CD4-positive, alpha-beta memory T cell (primary cell): ENCODE data around the gene CCDC116. TPM values are rescaled to one million over a fixed set of nuclear protein-coding genes. Genes with fewer than 3 reads are reported as not detected.
A peak's percentile ranks its signal among the peaks of the same experiment; 100 is the strongest.

Experiments used
- CTCF ChIA-PET: fragments of 350-600 bp; sonication (Branson Sonifier 250); formaldehyde crosslinking; loops from one replicate; lab custom pipeline; 2021; ENCODE audit warnings: inconsistent platforms; ENCODE audit not compliant: partially characterized antibody; lab: Charles Lee
- POLR2A ChIA-PET: fragments of 350-600 bp; sonication (Branson Sonifier 250); formaldehyde crosslinking; loops from one replicate; lab custom pipeline; 2021; ENCODE audit not compliant: partially characterized antibody; lab: Charles Lee
- DNase-seq, 5 donors: peaks; one replicate each; pipeline versions ENCODE4 v3.0.0 to v3.0.0-alpha.2; 2020 to 2022; ENCODE audit warnings: mixed read lengths in 1 of 5
- H3K27ac ChIP-seq: one replicate; pipeline ENCODE4 v1.7.0; 2013; ENCODE audit warnings: low read depth, low read length
- H3K27me3 ChIP-seq: 2 replicates; pipeline ENCODE4 v1.7.0; 2013; ENCODE audit warnings: mild to moderate bottlenecking, low read length, moderate library complexity; ENCODE audit not compliant: insufficient read depth
- H3K36me3 ChIP-seq: 2 replicates; pipeline ENCODE4 v1.7.0; 2013; ENCODE audit warnings: mild to moderate bottlenecking, low read length, moderate library complexity; ENCODE audit not compliant: insufficient read depth
- H3K4me1 ChIP-seq: 2 replicates; pipeline ENCODE4 v1.7.0; 2013; ENCODE audit warnings: mild to moderate bottlenecking, low read length, moderate library complexity; ENCODE audit not compliant: insufficient read depth
- H3K4me3 ChIP-seq, 2 donors: one replicate each; pipeline ENCODE4 v1.7.0; 2013; ENCODE audit warnings: low read length in 2 of 2, mild to moderate bottlenecking in 1 of 2
- H3K9me3 ChIP-seq, 2 donors: one replicate each; pipeline ENCODE4 v1.7.0; 2013; ENCODE audit warnings: low read length in 2 of 2, control low read depth in 1 of 2; ENCODE audit not compliant: control insufficient read depth in 1 of 2
- H3K27ac Mint-ChIP-seq, 7 donors: one replicate each; pipeline ENCODE4 v1.8.0; 2020 to 2021; ENCODE audit warnings: mixed read lengths in 7 of 7, mild to moderate bottlenecking in 6 of 7, inconsistent platforms in 3 of 7, moderate library complexity in 3 of 7
- H3K27me3 Mint-ChIP-seq, 2 donors: one replicate each; pipeline ENCODE4 v1.8.0; 2020 to 2021; ENCODE audit warnings: mixed read lengths in 2 of 2
- H3K36me3 Mint-ChIP-seq, 2 donors: one replicate each; pipeline ENCODE4 v1.8.0; 2020 to 2021; ENCODE audit warnings: mixed read lengths in 2 of 2, inconsistent platforms in 1 of 2, mild to moderate bottlenecking in 1 of 2
- H3K4me1 Mint-ChIP-seq, 4 donors: one replicate each; pipeline ENCODE4 v1.8.0; 2020 to 2021; ENCODE audit warnings: mixed read lengths in 4 of 4, mild to moderate bottlenecking in 1 of 4
- H3K4me3 Mint-ChIP-seq, 8 donors: one replicate each; pipeline ENCODE4 v1.8.0; 2020 to 2021; ENCODE audit warnings: mixed read lengths in 8 of 8, mild to moderate bottlenecking in 7 of 8, moderate library complexity in 6 of 8, inconsistent platforms in 3 of 8
- H3K9me3 Mint-ChIP-seq, 8 donors: one replicate each; pipeline ENCODE4 v1.8.0; 2020 to 2021; ENCODE audit warnings: mixed read lengths in 8 of 8, mild to moderate bottlenecking in 5 of 8, inconsistent platforms in 3 of 8, moderate library complexity in 1 of 8
- intact Hi-C: fragments of 100-400 bp; cut with micrococcal nuclease; formaldehyde crosslinking; loops from one replicate; pipeline ENCODE4 v1.15.1; 2023
- microRNA-seq: library from miRNA; unstranded; fragments of <30 nt; microRNA quantifications from one replicate; pipeline ENCODE4 v1.2.0, GENCODE V29; 2021; ENCODE audit warnings: borderline replicate concordance, borderline number of aligned reads, borderline microRNAs expressed, mixed read lengths
- polyA plus RNA-seq, 2 donors: library from polyadenylated mRNA; unstranded; fragments of 300-500 nt; fragmentation: Illumina TruSeq; gene quantifications; one replicate each; pipeline ENCODE4 v1.2.3, GENCODE V29; 2021
- total RNA-seq, 2 experiments: library from RNA; stranded (reverse); gene quantifications; one replicate each; pipeline ENCODE4 v1.2.3, GENCODE V29; 2021

Gene CCDC116
- total and polyA plus RNA-seq, 4 experiments from 2014 or later = 0.19 to 0.29 TPM; not detected in 2

- DNase-seq = no peak
- H3K36me3 Mint-ChIP-seq = peaks cover 23 to 48% of the 10 kb centered on the region in 2 donors
- H3K4me3 Mint-ChIP-seq = no peak overlapping the region
- peaks cover 0 to 6% (median 3%) of the 10 kb centered on the region in 4 donors for H3K4me1 Mint-ChIP-seq
- H3K9me3 Mint-ChIP-seq = no peaks in the 10 kb centered on the region
- Histone ChIP-seq H3K36me3 (peaks cover 55% of the 10 kb centered on the region), H3K27ac (no peak overlapping the region), H3K4me3 (no peak overlapping the region), H3K4me1 (no peaks in the 10 kb centered on the region), H3K9me3 (no peaks in the 10 kb centered on the region), H3K27me3 (no peaks in the 10 kb centered on the region)
- CTCF ChIA-PET = no interaction called here
- intact Hi-C loops = no loop called here
- H3K27me3 Mint-ChIP-seq = no peaks in the 10 kb centered on the region
- peak overlapping the region in 3 of 7 donors; percentile 13 to 79 (median 70) for H3K27ac Mint-ChIP-seq
- POLR2A ChIA-PET = no interaction called here
These were observed 52.6 kb downstream of the CCDC116 start for GRCh38 chr22:21685164-21685513.

- Histone ChIP-seq H3K36me3 (peaks cover 51% of the 10 kb centered on the region), H3K27ac (no peak overlapping the region), H3K4me1 (no peaks in the 10 kb centered on the region), H3K9me3 (no peaks in the 10 kb centered on the region), H3K4me3 (no peak overlapping the region), H3K27me3 (no peaks in the 10 kb centered on the region)
- intact Hi-C loops = no loop called here
- peaks cover 28 to 49% of the 10 kb centered on the region in 2 donors for H3K36me3 Mint-ChIP-seq
- H3K9me3 Mint-ChIP-seq = no peaks in the 10 kb centered on the region
- H3K27ac Mint-ChIP-seq = peak overlapping the region in 1 of 7 donors; percentile 41
- ChIA-PET POLR2A (no interaction called here), CTCF (no interaction called here)
- peaks cover 0 to 11% (median 6%) of the 10 kb centered on the region in 4 donors for H3K4me1 Mint-ChIP-seq
- no peak overlapping the region for H3K4me3 Mint-ChIP-seq
- no peaks in the 10 kb centered on the region for H3K27me3 Mint-ChIP-seq
- no peak for DNase-seq
These were observed 53.6 kb downstream of the CCDC116 start for GRCh38 chr22:21686193-21686608.

Small RNA genes lying within 50 kb of the gene (microRNA-seq; reads per million reads assigned to microRNA genes)
- gene MIR130B (147 reads per million, percentile 72 among the genes with 10 or more reads in this experiment), gene MIR301B (not detected)

Other genes starting within 250 kb of the CCDC116 start
- gene RIMBP3B, start 249.0 kb upstream of the CCDC116 start, total RNA-seq = 1 to 10 TPM; 3.7 to 4.0 TPM
- under 1 TPM; 0.09 to 0.78 TPM for gene RIMBP3B, start 249.0 kb upstream of the CCDC116 start, polyA plus RNA-seq
- 10 to 100 TPM in 1 of 2 experiments, 1 to 10 TPM in 1; 8.9 to 10.6 TPM for gene HIC2, start 215.4 kb upstream of the CCDC116 start, total RNA-seq
- gene HIC2, start 215.4 kb upstream of the CCDC116 start, polyA plus RNA-seq = under 1 TPM; 0.21 to 0.91 TPM
- 1 to 10 TPM; 3.5 to 4.8 TPM for gene TMEM191C, start 165.4 kb upstream of the CCDC116 start, total RNA-seq
- 1 to 10 TPM; 3.1 to 3.6 TPM for gene TMEM191C, start 165.4 kb upstream of the CCDC116 start, polyA plus RNA-seq
- 1 to 10 TPM; 4.5 to 4.9 TPM for gene RIMBP3C, start 81.3 kb upstream of the CCDC116 start, total RNA-seq
- under 1 TPM in 1 of 2 donors, not detected in 1; 0.49 TPM for gene RIMBP3C, start 81.3 kb upstream of the CCDC116 start, polyA plus RNA-seq
- gene UBE2L3, start 65.0 kb upstream of the CCDC116 start, total RNA-seq = 10 to 100 TPM; 39.2 to 39.3 TPM
- gene UBE2L3, start 65.0 kb upstream of the CCDC116 start, polyA plus RNA-seq = 100 to 1,000 TPM; 104 to 116 TPM
- gene YDJC, start 2.7 kb upstream of the CCDC116 start, total RNA-seq = 10 to 100 TPM; 45.7 to 46.0 TPM
- 10 to 100 TPM; 47.5 to 52.8 TPM for gene YDJC, start 2.7 kb upstream of the CCDC116 start, polyA plus RNA-seq
- 10 to 100 TPM; 39.6 to 44.3 TPM for gene SDF2L1, start 9.5 kb downstream of the CCDC116 start, total RNA-seq
- 10 to 100 TPM; 78.0 to 99.1 TPM for gene SDF2L1, start 9.5 kb downstream of the CCDC116 start, polyA plus RNA-seq
- 10 to 100 TPM; 75.5 to 81.4 TPM for gene PPIL2, start 33.3 kb downstream of the CCDC116 start, total RNA-seq
- 10 to 100 TPM; 12.0 to 38.9 TPM for gene PPIL2, start 33.3 kb downstream of the CCDC116 start, polyA plus RNA-seq
- 1 to 10 TPM; 8.0 to 9.8 TPM for gene YPEL1, start 103.0 kb downstream of the CCDC116 start, total RNA-seq
- 1 to 10 TPM; 4.9 to 5.3 TPM for gene YPEL1, start 103.0 kb downstream of the CCDC116 start, polyA plus RNA-seq
- gene MAPK1, start 234.9 kb downstream of the CCDC116 start, total RNA-seq = 100 to 1,000 TPM; 114 to 117 TPM
- 10 to 100 TPM; 73.8 to 81.5 TPM for gene MAPK1, start 234.9 kb downstream of the CCDC116 start, polyA plus RNA-seq